Cardiac muscle cell (in vitro differentiated cells and primary cell): ENCODE results near the gene DTX4. TPM values are rescaled to one million over a fixed set of nuclear protein-coding genes. Genes with fewer than 3 reads are reported as not detected.

Source experiments
- DNase-seq, 2 donors: peaks; one replicate each; pipeline versions ENCODE4 v3.0.0 to v3.0.0-alpha.2; 2010 to 2017; ENCODE audit warnings: low read depth in 1 of 2, low spot score in 1 of 2
- H3K27ac ChIP-seq: fragments of 200-600 bp; sonication (generic); 2 replicates; pipeline ENCODE4 v1.5.1; 2016
- H3K27me3 ChIP-seq: fragments of 200-600 bp; sonication (generic); 2 replicates; pipeline ENCODE4 v1.6.0; 2016; ENCODE audit warnings: control low read depth
- H3K36me3 ChIP-seq: fragments of 200-600 bp; sonication (generic); 2 replicates; pipeline ENCODE4 v1.5.1; 2016; ENCODE audit warnings: control low read depth
- H3K4me1 ChIP-seq: fragments of 200-600 bp; sonication (generic); 2 replicates; pipeline ENCODE4 v1.8.1; 2017; ENCODE audit warnings: low read depth, mild to moderate bottlenecking, mixed run types
- H3K4me3 ChIP-seq: fragments of 200-600 bp; sonication (generic); 2 replicates; pipeline ENCODE4 v1.5.1; 2016; ENCODE audit warnings: mild to moderate bottlenecking
- H3K9me3 ChIP-seq: fragments of 200-600 bp; sonication (generic); 2 replicates; pipeline ENCODE4 v1.5.1; 2017; ENCODE audit warnings: low read depth, mild to moderate bottlenecking, control low read depth
- CTCF ChIP-seq: IDR thresholded peaks from 2 replicates; pipeline ENCODE4 v1.5.1; 2012; ENCODE audit warnings: low read depth, mild to moderate bottlenecking, low read length
- polyA plus RNA-seq: library from polyadenylated mRNA; unstranded; fragments of >200 nt; fragmentation: Nextera tagmentation; extraction: Ambion mirVana; gene quantifications from 2 replicates; pipeline ENCODE4 v1.2.1, GENCODE V29; 2016
- total RNA-seq: library from RNA; depleted of rRNA; stranded (reverse); fragments of >200 nt; gene quantifications from 2 replicates; pipeline ENCODE4 v1.2.3, GENCODE V29; 2016

DTX4 gene
- total and polyA plus RNA-seq, 2 experiments from 2014 or later = 1.1 to 3.1 TPM

GRCh38 chr11:59158206-59159068 lies 13.5 kb upstream of the DTX4 start:
- Histone ChIP-seq H3K27ac (no peak overlapping the region), H3K4me1 (no peaks in the 10 kb centered on the region), H3K27me3 (no peaks in the 10 kb centered on the region), H3K4me3 (no peak overlapping the region), H3K9me3 (no peaks in the 10 kb centered on the region), H3K36me3 (no peaks in the 10 kb centered on the region)
- peak; percentile 62 to 82 for DNase-seq
- peak; percentile 86 for TF ChIP-seq CTCF

GRCh38 chr11:59164028-59164427 lies 7.9 kb upstream of the DTX4 start:
- no peak for TF ChIP-seq CTCF
- no peak for DNase-seq
- H3K36me3 ChIP-seq = no peaks in the 10 kb centered on the region
- H3K9me3 ChIP-seq = no peaks in the 10 kb centered on the region
- no peak overlapping the region for H3K4me3 ChIP-seq
- no peaks in the 10 kb centered on the region for H3K4me1 ChIP-seq
- no peak overlapping the region for H3K27ac ChIP-seq
- no peaks in the 10 kb centered on the region for H3K27me3 ChIP-seq

DNA sequence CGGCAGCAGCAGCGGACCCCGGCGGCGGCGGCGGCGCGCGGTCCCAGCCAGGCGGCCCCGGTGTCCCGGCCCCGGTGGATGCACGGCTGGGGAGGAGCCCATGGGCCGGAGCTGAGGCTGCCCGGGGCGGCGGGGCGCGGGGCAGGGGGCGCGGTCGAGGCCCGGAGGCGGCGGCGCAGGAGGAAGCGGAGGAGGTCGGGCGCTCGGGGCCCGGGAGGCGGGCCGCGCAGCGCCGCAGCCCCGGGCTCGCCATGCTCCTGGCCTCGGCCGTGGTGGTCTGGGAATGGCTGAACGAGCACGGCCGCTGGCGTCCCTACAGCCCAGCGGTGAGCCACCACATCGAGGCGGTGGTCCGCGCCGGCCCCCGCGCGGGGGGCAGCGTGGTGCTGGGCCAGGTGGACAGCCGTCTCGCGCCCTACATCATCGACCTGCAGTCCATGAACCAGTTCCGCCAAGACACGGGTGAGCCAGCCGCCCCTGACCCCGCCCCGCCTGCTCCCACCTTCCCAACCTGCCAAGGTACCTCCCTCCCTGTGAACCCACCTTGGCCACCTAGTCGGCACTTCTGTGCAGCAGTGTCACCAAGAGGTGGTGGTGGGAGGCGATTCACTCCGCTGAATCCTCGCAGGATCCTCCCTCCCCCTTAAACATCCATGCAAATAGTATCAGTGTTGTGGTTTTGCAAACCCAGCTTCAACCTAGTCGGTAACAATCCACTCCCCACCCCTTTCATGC lies 580 bp downstream of the DTX4 start:
- Histone ChIP-seq H3K4me1 (peaks cover 5% of the 10 kb centered on the region), H3K27ac (no peak overlapping the region), H3K9me3 (no peaks in the 10 kb centered on the region), H3K36me3 (no peaks in the 10 kb centered on the region), H3K4me3 (peak overlapping the region; percentile 56), H3K27me3 (peaks cover 32% of the 10 kb centered on the region)
- TF ChIP-seq CTCF = no peak
- peak; percentile 11 to 44 for DNase-seq

DNA sequence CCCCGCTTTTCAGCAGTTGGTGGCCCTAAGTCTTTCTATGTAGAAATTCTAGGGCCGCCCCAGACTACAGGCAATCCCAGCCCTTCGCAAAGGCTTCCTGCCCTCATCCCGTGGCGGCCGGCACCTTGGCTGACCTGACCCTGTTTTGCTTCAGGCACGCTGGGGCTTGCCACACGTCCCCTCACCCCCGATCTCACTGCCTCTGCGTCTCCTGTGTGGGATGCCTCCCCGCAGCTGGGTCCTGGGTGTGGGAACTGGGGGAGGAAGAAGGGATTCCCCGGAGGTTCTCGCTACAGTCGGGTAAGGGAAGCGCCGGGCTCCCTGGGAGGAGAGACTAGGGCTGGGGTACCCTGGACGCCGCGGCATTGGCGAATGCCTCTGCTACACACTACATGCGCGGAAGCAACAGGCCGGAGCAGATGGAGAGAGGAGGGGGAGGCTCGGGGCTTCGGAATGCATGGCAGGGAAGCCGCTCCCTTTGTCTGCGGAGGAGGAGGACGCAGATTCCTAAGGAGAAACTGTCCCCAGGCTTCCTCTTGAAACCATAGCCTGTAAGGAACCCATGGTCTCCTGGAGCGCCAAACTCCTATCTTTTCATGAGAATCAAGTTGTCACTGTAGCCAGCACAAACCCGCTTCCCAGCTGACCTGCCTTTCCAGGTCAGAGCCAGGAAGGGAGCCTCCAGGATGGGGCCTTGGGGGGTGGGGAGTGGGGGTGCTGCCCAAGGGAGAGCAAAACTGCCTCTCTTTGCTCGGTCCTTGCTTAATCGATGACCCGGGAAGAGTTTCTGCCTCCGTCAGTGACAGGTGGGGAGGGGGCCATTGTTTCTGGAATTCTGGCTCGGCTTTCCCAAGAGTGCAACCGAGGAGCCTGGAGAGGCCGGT lies 1.4 kb downstream of the DTX4 start:
- peak; percentile 51 to 63 for DNase-seq
- Histone ChIP-seq H3K4me3 (peak overlapping the region; percentile 56), H3K36me3 (no peaks in the 10 kb centered on the region), H3K4me1 (peaks cover 5% of the 10 kb centered on the region), H3K27ac (no peak overlapping the region), H3K9me3 (no peaks in the 10 kb centered on the region), H3K27me3 (peaks cover 32% of the 10 kb centered on the region)
- TF ChIP-seq CTCF = no peak

- peak in 1 of 2 donors; percentile 52 for DNase-seq
- no peaks in the 10 kb centered on the region for H3K9me3 ChIP-seq
- no peak overlapping the region for H3K27ac ChIP-seq
- H3K27me3 ChIP-seq = peaks cover 32% of the 10 kb centered on the region
- peaks cover 5% of the 10 kb centered on the region for H3K4me1 ChIP-seq
- no peaks in the 10 kb centered on the region for H3K36me3 ChIP-seq
- H3K4me3 ChIP-seq = no peak overlapping the region
- TF ChIP-seq CTCF = no peak
Observed at GRCh38 chr11:59173964-59174663, 2.2 kb downstream of the DTX4 start.
